ENCODE results near the gene COA1.

DNA sequence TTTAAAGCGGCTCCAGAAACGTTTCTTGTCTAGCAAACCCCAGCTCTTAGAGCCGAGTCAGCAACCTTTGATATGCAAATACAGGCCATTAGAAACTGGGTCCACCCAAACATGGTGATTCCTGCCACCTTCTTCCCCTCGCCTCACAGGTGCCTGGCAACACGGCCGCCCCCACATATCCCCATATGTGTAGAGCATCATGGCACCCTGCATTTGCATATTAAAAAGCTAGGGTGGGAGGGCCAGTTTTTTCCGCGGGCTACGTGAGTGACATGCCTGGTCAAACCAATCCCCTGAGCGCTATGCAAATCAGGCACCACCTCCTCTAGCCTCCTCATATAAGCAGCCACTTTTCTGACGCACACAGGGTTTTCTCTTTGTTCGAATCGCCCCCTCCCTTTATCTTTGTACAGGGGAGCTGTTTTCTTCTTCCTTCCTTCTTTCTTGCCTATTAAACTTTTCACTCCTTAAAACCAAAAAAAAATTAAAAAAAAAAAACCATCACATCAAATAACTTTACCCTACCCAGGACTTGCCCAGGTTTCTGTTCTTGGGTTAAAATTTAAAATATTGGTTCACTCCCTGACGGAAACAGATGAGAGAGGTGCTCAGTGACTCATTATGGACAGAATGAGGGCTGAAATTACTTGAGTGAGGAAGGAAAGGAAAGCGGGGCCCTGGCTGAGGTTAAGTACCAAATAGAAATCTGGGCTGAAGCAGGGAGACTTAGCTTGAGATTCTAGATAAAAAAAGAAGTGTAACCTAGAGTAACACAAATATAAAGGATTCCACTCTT is 59.8 kb downstream of the COA1 start:
- TF ChIP-seq, protein P1, sequence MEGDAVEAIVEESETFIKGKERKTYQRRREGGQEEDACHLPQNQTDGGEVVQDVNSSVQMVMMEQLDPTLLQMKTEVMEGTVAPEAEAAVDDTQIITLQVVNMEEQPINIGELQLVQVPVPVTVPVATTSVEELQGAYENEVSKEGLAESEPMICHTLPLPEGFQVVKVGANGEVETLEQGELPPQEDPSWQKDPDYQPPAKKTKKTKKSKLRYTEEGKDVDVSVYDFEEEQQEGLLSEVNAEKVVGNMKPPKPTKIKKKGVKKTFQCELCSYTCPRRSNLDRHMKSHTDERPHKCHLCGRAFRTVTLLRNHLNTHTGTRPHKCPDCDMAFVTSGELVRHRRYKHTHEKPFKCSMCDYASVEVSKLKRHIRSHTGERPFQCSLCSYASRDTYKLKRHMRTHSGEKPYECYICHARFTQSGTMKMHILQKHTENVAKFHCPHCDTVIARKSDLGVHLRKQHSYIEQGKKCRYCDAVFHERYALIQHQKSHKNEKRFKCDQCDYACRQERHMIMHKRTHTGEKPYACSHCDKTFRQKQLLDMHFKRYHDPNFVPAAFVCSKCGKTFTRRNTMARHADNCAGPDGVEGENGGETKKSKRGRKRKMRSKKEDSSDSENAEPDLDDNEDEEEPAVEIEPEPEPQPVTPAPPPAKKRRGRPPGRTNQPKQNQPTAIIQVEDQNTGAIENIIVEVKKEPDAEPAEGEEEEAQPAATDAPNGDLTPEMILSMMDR (IDR thresholded peaks at IDR 0.05), result no peak
- no peak for TF ChIP-seq POLR2A (IDR thresholded peaks at IDR 0.05)
